ENCODE measurements around the gene CDC7. TPM values are rescaled to one million over a fixed set of nuclear protein-coding genes. Genes with fewer than 3 reads are reported as not detected.

CDC7 gene
- total RNA-seq, 1 experiment from 2014 or later = 59.0 TPM

GRCh38 chr1:91564888-91565701 lies 64.4 kb downstream of the CDC7 start:
- DNase-seq = peak; percentile 47
- Histone ChIP-seq H3K36me3 (replicated peaks; ENCODE audit: control insufficient read depth, insufficient read depth, low read length) (no peaks in the 10 kb centered on the region), H3K27me3 (ENCODE audit: control insufficient read depth, insufficient read depth, low read length) (no peaks in the 10 kb centered on the region), H3K4me3 (ENCODE audit: insufficient read depth, low read depth, low read length) (no peak overlapping the region)

- no peak for DNase-seq
- Histone ChIP-seq H3K4me3 (ENCODE audit: insufficient read depth, low read depth, low read length) (no peak overlapping the region), H3K27me3 (ENCODE audit: control insufficient read depth, insufficient read depth, low read length) (no peaks in the 10 kb centered on the region), H3K36me3 (replicated peaks; ENCODE audit: control insufficient read depth, insufficient read depth, low read length) (no peaks in the 10 kb centered on the region)
Measured at GRCh38 chr1:91567583-91567982, 66.9 kb downstream of the CDC7 start.

GRCh38 chr1:91568261-91568660 lies 67.6 kb downstream of the CDC7 start:
- no peaks in the 10 kb centered on the region for H3K36me3 ChIP-seq (replicated peaks; ENCODE audit: control insufficient read depth, insufficient read depth, low read length)
- H3K27me3 ChIP-seq (ENCODE audit: control insufficient read depth, insufficient read depth, low read length) = no peaks in the 10 kb centered on the region
- no peak overlapping the region for H3K4me3 ChIP-seq (ENCODE audit: insufficient read depth, low read depth, low read length)
- no peak for DNase-seq

- H3K4me3 ChIP-seq (ENCODE audit: insufficient read depth, low read depth, low read length) = no peak overlapping the region
- no peaks in the 10 kb centered on the region for H3K36me3 ChIP-seq (replicated peaks; ENCODE audit: control insufficient read depth, insufficient read depth, low read length)
- no peaks in the 10 kb centered on the region for H3K27me3 ChIP-seq (ENCODE audit: control insufficient read depth, insufficient read depth, low read length)
- no peak for DNase-seq
Measured at GRCh38 chr1:91569411-91570119, 68.9 kb downstream of the CDC7 start.

GRCh38 chr1:91570120-91570448 lies 69.4 kb downstream of the CDC7 start:
- H3K4me3 ChIP-seq (ENCODE audit: insufficient read depth, low read depth, low read length) = no peak overlapping the region
- DNase-seq = no peak
- H3K36me3 ChIP-seq (replicated peaks; ENCODE audit: control insufficient read depth, insufficient read depth, low read length) = no peaks in the 10 kb centered on the region
- H3K27me3 ChIP-seq (ENCODE audit: control insufficient read depth, insufficient read depth, low read length) = no peaks in the 10 kb centered on the region

GRCh38 chr1:91572044-91572443 lies 71.4 kb downstream of the CDC7 start:
- DNase-seq = no peak
- H3K36me3 ChIP-seq (replicated peaks; ENCODE audit: control insufficient read depth, insufficient read depth, low read length) = no peaks in the 10 kb centered on the region
- no peaks in the 10 kb centered on the region for H3K27me3 ChIP-seq (ENCODE audit: control insufficient read depth, insufficient read depth, low read length)
- no peak overlapping the region for H3K4me3 ChIP-seq (ENCODE audit: insufficient read depth, low read depth, low read length)

Other genes starting within 250 kb of the CDC7 start
- gene HFM1, start 96.0 kb upstream of the CDC7 start, total RNA-seq (2014; rRNA removed; shearing (Covaris generic)) = 3.3 and 6.0 TPM in 2 replicates

Data from H7 (cell line).